SK-N-SH treated with all-trans-retinoic acid at 6 μM for 48 hours (cell line): ENCODE results near the gene PTPRS.

ENCODE experiments used
- ATAC-seq: fragments of 200-7000 bp; cut with Tn5 transposase; 3 replicates; pipeline ENCODE4 v1.9.1; 2020; ENCODE audit warnings: mild to moderate bottlenecking, moderate library complexity
- ARNTL ChIP-seq: fragments of 450-650 bp; formaldehyde crosslinking; IDR thresholded peaks from 2 replicates; pipeline ENCODE4 v1.5.0; 2020; ENCODE audit warnings: low read depth, mild to moderate bottlenecking, moderate library complexity, borderline replicate concordance
- BACH2 ChIP-seq: fragments of 250-450 bp; sonication (Bioruptor Pico); IDR thresholded peaks from 2 replicates; pipeline ENCODE4 v1.9.0; 2021; ENCODE audit warnings: mild to moderate bottlenecking, borderline replicate concordance
- CSDC2 ChIP-seq: fragments of 250-450 bp; sonication (Bioruptor Pico); IDR thresholded peaks from 2 replicates; pipeline ENCODE4 v1.5.0; 2020; ENCODE audit warnings: mild to moderate bottlenecking, moderate library complexity
- CSRNP3 ChIP-seq: fragments of 250-450 bp; sonication (Bioruptor Pico); IDR thresholded peaks from 2 replicates; pipeline ENCODE4 v1.5.1; 2021; ENCODE audit warnings: mild to moderate bottlenecking, moderate library complexity
- ESRRG ChIP-seq: fragments of 250-450 bp; sonication (Bioruptor Pico); IDR thresholded peaks from 2 replicates; pipeline ENCODE4 v1.6.1; 2021; ENCODE audit warnings: mild to moderate bottlenecking
- GLIS3 ChIP-seq: fragments of 250-450 bp; sonication (Bioruptor Pico); IDR thresholded peaks from 2 replicates; pipeline ENCODE4 v1.5.0; 2020; ENCODE audit warnings: mild to moderate bottlenecking, moderate library complexity
- ISL1 ChIP-seq: fragments of 250-450 bp; sonication (Bioruptor Pico); IDR thresholded peaks from 2 replicates; pipeline ENCODE4 v2.1.2; 2022; ENCODE audit warnings: mild to moderate bottlenecking, moderate library complexity
- OSR1 ChIP-seq: fragments of 250-450 bp; sonication (Bioruptor Pico); IDR thresholded peaks from 2 replicates; pipeline ENCODE4 v1.8.0; 2022; ENCODE audit warnings: moderate library complexity, mild to moderate bottlenecking, inconsistent platforms
- POU6F1 ChIP-seq: fragments of 250-450 bp; sonication (Bioruptor Pico); IDR thresholded peaks from 2 replicates; pipeline ENCODE4 v1.8.0; 2021; ENCODE audit warnings: low read depth, mild to moderate bottlenecking, moderate library complexity, borderline replicate concordance
- PPARA ChIP-seq: fragments of 250-450 bp; sonication (Bioruptor Pico); IDR thresholded peaks from 2 replicates; pipeline ENCODE4 v1.5.0; 2020; ENCODE audit warnings: mild to moderate bottlenecking, borderline replicate concordance
- RARB ChIP-seq: fragments of 250-450 bp; sonication (Bioruptor Pico); IDR thresholded peaks from 2 replicates; pipeline ENCODE4 v1.8.0; 2021; ENCODE audit warnings: mild to moderate bottlenecking, moderate library complexity
- SNAI2 ChIP-seq: fragments of 250-450 bp; sonication (Bioruptor Pico); IDR thresholded peaks from 2 replicates; pipeline ENCODE4 v1.5.0; 2020; ENCODE audit warnings: mild to moderate bottlenecking, moderate library complexity
- TCF4 ChIP-seq: fragments of 250-450 bp; sonication (Bioruptor Pico); IDR thresholded peaks from 2 replicates; pipeline ENCODE4 v1.8.0; 2021; ENCODE audit warnings: mild to moderate bottlenecking, moderate library complexity, borderline replicate concordance
- TOX ChIP-seq: fragments of 250-450 bp; sonication (Bioruptor Pico); IDR thresholded peaks from 2 replicates; pipeline ENCODE4 v1.8.0; 2021; ENCODE audit warnings: mild to moderate bottlenecking, moderate library complexity, borderline replicate concordance
- TSHZ2 ChIP-seq: fragments of 250-450 bp; sonication (Bioruptor Pico); IDR thresholded peaks from 2 replicates; pipeline ENCODE4 v1.5.0; 2020; ENCODE audit warnings: mild to moderate bottlenecking, moderate library complexity
- ZC3H10 ChIP-seq: fragments of 250-450 bp; sonication (Bioruptor Pico); IDR thresholded peaks from 2 replicates; pipeline ENCODE4 v1.5.1; 2021; ENCODE audit warnings: mild to moderate bottlenecking, moderate library complexity
- ZFP3 ChIP-seq: fragments of 250-450 bp; sonication (Bioruptor Pico); IDR thresholded peaks from 2 replicates; pipeline ENCODE4 v1.5.0; 2020; ENCODE audit warnings: mild to moderate bottlenecking, moderate library complexity
- ZFP30 ChIP-seq: fragments of 450-650 bp; formaldehyde crosslinking; IDR thresholded peaks from 2 replicates; pipeline ENCODE4 v1.5.0; 2022; ENCODE audit warnings: mild to moderate bottlenecking, moderate library complexity
- ZNF565 ChIP-seq: fragments of 450-650 bp; formaldehyde crosslinking; conservative IDR thresholded peaks from 2 replicates; pipeline ENCODE4 v1.5.0; 2020; ENCODE audit warnings: low read depth, mild to moderate bottlenecking, moderate library complexity
- ZNF70 ChIP-seq: fragments of 450-650 bp; formaldehyde crosslinking; IDR thresholded peaks from 2 replicates; pipeline ENCODE4 v1.5.0; 2020; ENCODE audit warnings: mild to moderate bottlenecking, moderate library complexity
- ZNF8 ChIP-seq: fragments of 450-650 bp; formaldehyde crosslinking; IDR thresholded peaks from 2 replicates; pipeline ENCODE4 v1.5.0; 2020; ENCODE audit warnings: mild to moderate bottlenecking, moderate library complexity
- TF ChIP-seq, protein P1 (sequence below): fragments of 250-450 bp; sonication (Bioruptor Pico); IDR thresholded peaks from 2 replicates; pipeline ENCODE4 v1.8.0; 2020; ENCODE audit warnings: mild to moderate bottlenecking, moderate library complexity, borderline replicate concordance
- TF ChIP-seq, protein P2 (sequence below): fragments of 250-450 bp; sonication (Bioruptor Pico); IDR thresholded peaks from 2 replicates; pipeline ENCODE4 v1.5.1; 2020; ENCODE audit warnings: low read depth, mild to moderate bottlenecking, moderate library complexity

The PTPRS gene

GRCh38 chr19:5308451-5309437 lies 31.9 kb downstream of the PTPRS start:
- peak; percentile 89 for ATAC-seq
- TF ChIP-seq CSDC2 (CRISPR knock-in tag), result peak; percentile 99
- no peak for TF ChIP-seq BACH2
- peak; percentile 99 for TF ChIP-seq ZC3H10
- TF ChIP-seq ZNF70 (CRISPR knock-in tag), result peak; percentile 96
- peak; percentile 100 for TF ChIP-seq TOX (CRISPR knock-in tag)
- TF ChIP-seq OSR1 (CRISPR knock-in tag), result no peak
- peak; percentile 100 for TF ChIP-seq RARB (CRISPR knock-in tag)
- TF ChIP-seq ZNF8 (CRISPR knock-in tag), result peak; percentile 98
- peak; percentile 100 for TF ChIP-seq GLIS3 (CRISPR knock-in tag)
- TF ChIP-seq ISL1 (CRISPR knock-in tag), result no peak; the same call in none of the 2 replicates
- peak; percentile 91 for TF ChIP-seq ZFP3 (CRISPR knock-in tag)
- TF ChIP-seq POU6F1 (CRISPR knock-in tag), result peak; percentile 97; the same call in 1 of the 2 replicates
- peak; percentile 99 for TF ChIP-seq PPARA (CRISPR knock-in tag)
- TF ChIP-seq SNAI2 (CRISPR knock-in tag), result peak; percentile 99
- TF ChIP-seq, protein P1, sequence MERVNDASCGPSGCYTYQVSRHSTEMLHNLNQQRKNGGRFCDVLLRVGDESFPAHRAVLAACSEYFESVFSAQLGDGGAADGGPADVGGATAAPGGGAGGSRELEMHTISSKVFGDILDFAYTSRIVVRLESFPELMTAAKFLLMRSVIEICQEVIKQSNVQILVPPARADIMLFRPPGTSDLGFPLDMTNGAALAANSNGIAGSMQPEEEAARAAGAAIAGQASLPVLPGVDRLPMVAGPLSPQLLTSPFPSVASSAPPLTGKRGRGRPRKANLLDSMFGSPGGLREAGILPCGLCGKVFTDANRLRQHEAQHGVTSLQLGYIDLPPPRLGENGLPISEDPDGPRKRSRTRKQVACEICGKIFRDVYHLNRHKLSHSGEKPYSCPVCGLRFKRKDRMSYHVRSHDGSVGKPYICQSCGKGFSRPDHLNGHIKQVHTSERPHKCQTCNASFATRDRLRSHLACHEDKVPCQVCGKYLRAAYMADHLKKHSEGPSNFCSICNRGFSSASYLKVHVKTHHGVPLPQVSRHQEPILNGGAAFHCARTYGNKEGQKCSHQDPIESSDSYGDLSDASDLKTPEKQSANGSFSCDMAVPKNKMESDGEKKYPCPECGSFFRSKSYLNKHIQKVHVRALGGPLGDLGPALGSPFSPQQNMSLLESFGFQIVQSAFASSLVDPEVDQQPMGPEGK (CRISPR knock-in tag), result peak; percentile 100
- TF ChIP-seq TSHZ2, result peak; percentile 98
- peak; percentile 100 for TF ChIP-seq CSRNP3 (CRISPR knock-in tag)
- TF ChIP-seq ARNTL (CRISPR knock-in tag), result peak; percentile 99
- TF ChIP-seq, protein P2, sequence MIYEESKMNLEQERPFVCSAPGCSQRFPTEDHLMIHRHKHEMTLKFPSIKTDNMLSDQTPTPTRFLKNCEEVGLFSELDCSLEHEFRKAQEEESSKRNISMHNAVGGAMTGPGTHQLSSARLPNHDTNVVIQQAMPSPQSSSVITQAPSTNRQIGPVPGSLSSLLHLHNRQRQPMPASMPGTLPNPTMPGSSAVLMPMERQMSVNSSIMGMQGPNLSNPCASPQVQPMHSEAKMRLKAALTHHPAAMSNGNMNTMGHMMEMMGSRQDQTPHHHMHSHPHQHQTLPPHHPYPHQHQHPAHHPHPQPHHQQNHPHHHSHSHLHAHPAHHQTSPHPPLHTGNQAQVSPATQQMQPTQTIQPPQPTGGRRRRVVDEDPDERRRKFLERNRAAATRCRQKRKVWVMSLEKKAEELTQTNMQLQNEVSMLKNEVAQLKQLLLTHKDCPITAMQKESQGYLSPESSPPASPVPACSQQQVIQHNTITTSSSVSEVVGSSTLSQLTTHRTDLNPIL, result peak; percentile 100
- peak; percentile 97 for TF ChIP-seq ZFP30 (CRISPR knock-in tag)
- TF ChIP-seq ESRRG, result peak; percentile 100
- TF ChIP-seq TCF4, result peak; percentile 92
- TF ChIP-seq ZNF565 (CRISPR knock-in tag), result peak; percentile 100

GRCh38 chr19:5307655-5308054 lies 33.0 kb downstream of the PTPRS start:
- ATAC-seq, result no peak
- no peak for TF ChIP-seq TOX (CRISPR knock-in tag)
- TF ChIP-seq PPARA (CRISPR knock-in tag), result no peak
- TF ChIP-seq ZFP3 (CRISPR knock-in tag), result no peak
- no peak for TF ChIP-seq ZC3H10
- no peak for TF ChIP-seq OSR1 (CRISPR knock-in tag)
- no peak for TF ChIP-seq GLIS3 (CRISPR knock-in tag)
- TF ChIP-seq ARNTL (CRISPR knock-in tag), result no peak
- TF ChIP-seq ZFP30 (CRISPR knock-in tag), result no peak
- no peak for TF ChIP-seq TCF4
- TF ChIP-seq SNAI2 (CRISPR knock-in tag), result no peak
- TF ChIP-seq RARB (CRISPR knock-in tag), result no peak
- TF ChIP-seq ZNF565 (CRISPR knock-in tag), result no peak
- no peak for TF ChIP-seq POU6F1 (CRISPR knock-in tag)
